Sigmoid colon (tissue), 3 donors: Measurements from ENCODE around the gene WAS.

Experiments
- POLR2A ChIP-seq, 2 donors: fragments of 450-650 bp; IDR thresholded peaks; one replicate each; pipeline ENCODE4 v1.6.1; 2016; ENCODE audit warnings: antibody characterized with exemption in 2 of 2, mild to moderate bottlenecking in 2 of 2, moderate library complexity in 2 of 2
- TF ChIP-seq, protein P1 (sequence below), 4 experiments: fragments of 450-650 bp in 3 of 4; fragments of 200-600 bp in 1 of 4; IDR thresholded peaks; one replicate each; pipeline ENCODE4 v1.5.1; 2016 to 2019; ENCODE audit warnings: antibody characterized with exemption in 4 of 4, mild to moderate bottlenecking in 3 of 4, moderate library complexity in 2 of 4

DNA sequence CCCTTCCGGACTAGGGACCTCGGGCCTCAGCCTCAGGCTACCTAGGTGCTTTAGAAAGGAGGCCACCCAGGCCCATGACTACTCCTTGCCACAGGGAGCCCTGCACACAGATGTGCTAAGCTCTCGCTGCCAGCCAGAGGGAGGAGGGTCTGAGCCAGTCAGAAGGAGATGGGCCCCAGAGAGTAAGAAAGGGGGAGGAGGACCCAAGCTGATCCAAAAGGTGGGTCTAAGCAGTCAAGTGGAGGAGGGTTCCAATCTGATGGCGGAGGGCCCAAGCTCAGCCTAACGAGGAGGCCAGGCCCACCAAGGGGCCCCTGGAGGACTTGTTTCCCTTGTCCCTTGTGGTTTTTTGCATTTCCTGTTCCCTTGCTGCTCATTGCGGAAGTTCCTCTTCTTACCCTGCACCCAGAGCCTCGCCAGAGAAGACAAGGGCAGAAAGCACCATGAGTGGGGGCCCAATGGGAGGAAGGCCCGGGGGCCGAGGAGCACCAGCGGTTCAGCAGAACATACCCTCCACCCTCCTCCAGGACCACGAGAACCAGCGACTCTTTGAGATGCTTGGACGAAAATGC lies at the start of gene WAS:
- TF ChIP-seq, protein P1, sequence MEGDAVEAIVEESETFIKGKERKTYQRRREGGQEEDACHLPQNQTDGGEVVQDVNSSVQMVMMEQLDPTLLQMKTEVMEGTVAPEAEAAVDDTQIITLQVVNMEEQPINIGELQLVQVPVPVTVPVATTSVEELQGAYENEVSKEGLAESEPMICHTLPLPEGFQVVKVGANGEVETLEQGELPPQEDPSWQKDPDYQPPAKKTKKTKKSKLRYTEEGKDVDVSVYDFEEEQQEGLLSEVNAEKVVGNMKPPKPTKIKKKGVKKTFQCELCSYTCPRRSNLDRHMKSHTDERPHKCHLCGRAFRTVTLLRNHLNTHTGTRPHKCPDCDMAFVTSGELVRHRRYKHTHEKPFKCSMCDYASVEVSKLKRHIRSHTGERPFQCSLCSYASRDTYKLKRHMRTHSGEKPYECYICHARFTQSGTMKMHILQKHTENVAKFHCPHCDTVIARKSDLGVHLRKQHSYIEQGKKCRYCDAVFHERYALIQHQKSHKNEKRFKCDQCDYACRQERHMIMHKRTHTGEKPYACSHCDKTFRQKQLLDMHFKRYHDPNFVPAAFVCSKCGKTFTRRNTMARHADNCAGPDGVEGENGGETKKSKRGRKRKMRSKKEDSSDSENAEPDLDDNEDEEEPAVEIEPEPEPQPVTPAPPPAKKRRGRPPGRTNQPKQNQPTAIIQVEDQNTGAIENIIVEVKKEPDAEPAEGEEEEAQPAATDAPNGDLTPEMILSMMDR (IDR thresholded peaks at IDR 0.05), result no peak
- no peak for TF ChIP-seq POLR2A (IDR thresholded peaks at IDR 0.05)
